K562 (cell line): ENCODE measurements around the gene SPRED2. TPM values are rescaled to one million over a fixed set of nuclear protein-coding genes. Genes with fewer than 3 reads are reported as not detected.

Experiments used
- ATAC-seq: fragments of 200-7000 bp; cut with Tn5 transposase; 3 replicates; pipeline ENCODE4 v1.9.1; 2020; ENCODE audit warnings: moderate library complexity
- BruUV-seq: library from RNA; stranded (reverse); fragments of 400-500 nt; replicated peaks from 2 replicates; lab custom pipeline; 2021; lab: Mats Ljungman, UMichigan
- CTCF ChIA-PET: fragments of 300-600 bp; formaldehyde crosslinking; extraction: SDS; loops from one replicate; lab custom pipeline; 2021; ENCODE audit warnings: low intra/inter-chr PET ratio; lab: Yijun Ruan, JAX
- POLR2A ChIA-PET: fragments of 300-600, 350-650 bp; sonication (Branson Sonifier 250); formaldehyde crosslinking; extraction: SDS; loops from one replicate; lab custom pipeline; 2021; ENCODE audit warnings: antibody characterized with exemption, inconsistent platforms; lab: Yijun Ruan, JAX
- DNase-seq, 4 experiments: peaks; one replicate each; pipeline versions ENCODE4 v3.0.0 to v3.0.0-alpha.2; 2011 to 2018; ENCODE audit warnings: low spot score in 3 of 4, mixed read lengths in 3 of 4; ENCODE audit errors: extremely low read depth in 1 of 4
- FAIRE-seq: peaks from 2 replicates; lab custom pipeline; 2011; peaks lifted over from hg19 to GRCh38; lab: Jason Lieb, UNC
- H2AFZ ChIP-seq: 2 replicates; pipeline ENCODE4 v1.6.0; 2011; ENCODE audit warnings: low read depth, low read length, control low read depth, inconsistent platforms
- H3K27ac ChIP-seq: fragments of 200-600 bp; 3 replicates; pipeline ENCODE4 v1.8.0; 2011; ENCODE audit warnings: low read depth, mild to moderate bottlenecking, control low read depth, inconsistent platforms, low read length, moderate library complexity, mixed read lengths; ENCODE audit errors: extremely low read depth
- H3K27me3 ChIP-seq, 2 experiments: fragments of 300-600 bp in 1 of 2; 2 replicates in 1 of 2; 3 replicates in 1 of 2; pipeline versions ENCODE4 v1.6.0 to v1.8.0; 2011; ENCODE audit warnings: inconsistent platforms in 2 of 2, low read length in 2 of 2, mild to moderate bottlenecking in 1 of 2, mixed read lengths in 1 of 2, moderate library complexity in 1 of 2; ENCODE audit not compliant: control insufficient read depth in 2 of 2, insufficient read depth in 2 of 2
- H3K36me3 ChIP-seq: fragments of 300-600 bp; 3 replicates; pipeline ENCODE4 v1.8.0; 2011; ENCODE audit warnings: mild to moderate bottlenecking, low read length, inconsistent platforms; ENCODE audit not compliant: control insufficient read depth, insufficient read depth
- H3K4me1 ChIP-seq, 2 experiments: fragments of 200-600 bp in 1 of 2; replicated peaks in 1 of 2; 2 replicates in 1 of 2; 3 replicates in 1 of 2; pipeline versions ENCODE4 v1.5.1 to v1.8.0; 2011; ENCODE audit warnings: inconsistent platforms in 2 of 2, low read length in 2 of 2, mild to moderate bottlenecking in 1 of 2, mixed read lengths in 1 of 2, moderate library complexity in 1 of 2; ENCODE audit not compliant: control insufficient read depth in 2 of 2, insufficient read depth in 2 of 2
- H3K4me2 ChIP-seq: 2 replicates; pipeline ENCODE4 v1.6.1; 2011; ENCODE audit warnings: low read length, control low read depth, inconsistent platforms, mixed read lengths; ENCODE audit not compliant: insufficient read depth
- H3K4me3 ChIP-seq: fragments of 200-600 bp; sonication (generic), shearing (Covaris generic); 2 replicates; pipeline ENCODE4 v1.5.1; 2016; ENCODE audit warnings: control low read depth, inconsistent platforms
- H3K79me2 ChIP-seq: fragments of 200-600 bp; 3 replicates; pipeline ENCODE4 v1.8.0; 2011; ENCODE audit warnings: low read length, inconsistent platforms; ENCODE audit not compliant: control insufficient read depth, insufficient read depth
- H3K9ac ChIP-seq, 2 experiments: 2 replicates each; pipeline versions ENCODE4 v1.6.0 to v1.6.1; 2011; ENCODE audit warnings: low read depth in 2 of 2, low read length in 2 of 2, control low read depth in 1 of 2, inconsistent platforms in 1 of 2, mild to moderate bottlenecking in 1 of 2, mixed read lengths in 1 of 2; ENCODE audit not compliant: insufficient read depth in 1 of 2
- H3K9me1 ChIP-seq: one replicate; pipeline ENCODE4 v1.6.0; 2011; ENCODE audit warnings: inconsistent platforms, mild to moderate bottlenecking, low read length, moderate library complexity; ENCODE audit not compliant: control insufficient read depth, insufficient read depth
- H3K9me3 ChIP-seq: replicated peaks from 2 replicates; pipeline ENCODE4 v1.5.1; 2011; ENCODE audit warnings: low read depth, low read length, inconsistent platforms; ENCODE audit not compliant: control insufficient read depth, insufficient read depth
- H4K20me1 ChIP-seq: replicated peaks from 2 replicates; pipeline ENCODE4 v1.6.1; 2011; ENCODE audit warnings: low read length, inconsistent platforms, mixed read lengths; ENCODE audit not compliant: control insufficient read depth, insufficient read depth
- C11orf30 ChIP-seq: fragments of 450-650 bp; IDR thresholded peaks from 2 replicates; pipeline ENCODE4 v1.6.1; 2016; ENCODE audit warnings: low read depth, mild to moderate bottlenecking
- CBFA2T3 ChIP-seq: fragments of 450-650 bp; IDR thresholded peaks from 2 replicates; pipeline ENCODE4 v1.6.1; 2017
- CBFB ChIP-seq: sonication (generic); formaldehyde crosslinking; IDR thresholded peaks from 2 replicates; pipeline ENCODE4 v1.4.0; 2020; ENCODE audit warnings: mild to moderate bottlenecking, missing genetic modification reagents
- CREB1 ChIP-seq, 2 experiments: sonication (generic) in 1 of 2; formaldehyde crosslinking in 1 of 2; IDR thresholded peaks; 2 replicates each; pipeline versions ENCODE4 v1.6.1 to v1.8.0; 2012 to 2022; ENCODE audit warnings: inconsistent platforms in 1 of 2, mild to moderate bottlenecking in 1 of 2, missing genetic modification reagents in 1 of 2, moderate library complexity in 1 of 2
- EP300 ChIP-seq: IDR thresholded peaks from 2 replicates; pipeline ENCODE4 v1.6.1; 2012; ENCODE audit warnings: low read length, improper control_type of control experiment
- FOSL1 ChIP-seq: fragments of 200-800 bp; sonication (Bioruptor generic); conservative IDR thresholded peaks from 2 replicates; pipeline ENCODE4 v1.6.1; 2016; ENCODE audit warnings: missing genetic modification characterization, missing compliant biosample characterization
- HIVEP1 ChIP-seq: fragments of 250-450 bp; sonication (Bioruptor Pico); IDR thresholded peaks from 2 replicates; pipeline ENCODE4 v1.4.0; 2020; ENCODE audit warnings: mild to moderate bottlenecking
- JUN ChIP-seq, 2 experiments: sonication (generic) in 1 of 2; formaldehyde crosslinking in 1 of 2; IDR thresholded peaks; 2 replicates each; pipeline versions ENCODE4 v1.6.1 to v1.8.0; 2012 to 2022; ENCODE audit warnings: borderline replicate concordance in 2 of 2, mild to moderate bottlenecking in 2 of 2, improper control_type of control experiment in 1 of 2, low read depth in 1 of 2, low read length in 1 of 2, missing genetic modification reagents in 1 of 2
- MECOM ChIP-seq: fragments of 250-450 bp; sonication (Bioruptor Pico); IDR thresholded peaks from 2 replicates; pipeline ENCODE4 v1.8.0; 2022; ENCODE audit warnings: inconsistent platforms
- PTRF ChIP-seq: fragments of 450-650 bp; IDR thresholded peaks from 2 replicates; pipeline ENCODE4 v1.6.1; 2016; ENCODE audit warnings: mild to moderate bottlenecking, missing genetic modification characterization, missing compliant biosample characterization
- RBM14 ChIP-seq: fragments of 200-400 bp; formaldehyde crosslinking; IDR thresholded peaks from 2 replicates; pipeline ENCODE4 v1.6.1; 2018; ENCODE audit warnings: low read depth, mild to moderate bottlenecking, low read length, moderate library complexity, borderline replicate concordance; ENCODE audit not compliant: insufficient read depth
- SRSF9 ChIP-seq: fragments of 200-400 bp; formaldehyde crosslinking; IDR thresholded peaks from 2 replicates; pipeline ENCODE4 v1.6.1; 2017; ENCODE audit warnings: low read depth, low read length, borderline replicate concordance
- U2AF1 ChIP-seq: fragments of 200-400 bp; formaldehyde crosslinking; optimal IDR thresholded peaks from 2 replicates; pipeline ENCODE3; 2017; ENCODE audit warnings: mild to moderate bottlenecking, low read depth, low read length, moderate library complexity
- WGBS: fragments of 100-300 bp; shearing (Covaris generic); methylation state at CpG from one replicate; pipeline ENCODE4 v1.1.6; 2016; ENCODE audit warnings: low coverage, mixed read lengths; ENCODE audit not compliant: insufficient coverage; ENCODE audit errors: missing lambda C conversion rate; 5-methylcytosine and 5-hydroxymethylcytosine counted together
- in situ Hi-C: fragments of 300-500 bp; cut with MboI; formaldehyde crosslinking; loops from 4 replicates; pipeline ENCODE4 v1.15.0; 2018; ENCODE audit warnings: inconsistent platforms, mixed read lengths
- intact Hi-C: fragments of 100-400 bp; cut with micrococcal nuclease; formaldehyde crosslinking; loops from 2 replicates; pipeline ENCODE4 v1.14.2; 2022
- polyA plus RNA-seq, 8 experiments: library from polyadenylated mRNA; depleted of rRNA in 4 of 8; stranded (reverse) in 5 of 8; unstranded in 3 of 8; fragments of >200 nt; fragmentation: Nextera tagmentation in 2 of 8; fragmentation: Illumina TruSeq in 1 of 8; extraction: Ambion mirVana in 2 of 8; extraction: Trizol in 1 of 8; gene quantifications; 2 replicates each; pipeline versions ENCODE4 v1.2.1 to v1.2.3, GENCODE V29; 2011 to 2014; ENCODE audit warnings: inconsistent platforms in 1 of 8, missing spikeins in 1 of 8
- total RNA-seq, 7 experiments: library from RNA; depleted of rRNA in 6 of 7; stranded (reverse); fragments of >200 nt in 6 of 7; fragmentation: Illumina TruSeq in 2 of 7; extraction: Trizol in 2 of 7; gene quantifications; 2 replicates each; pipeline versions ENCODE4 v1.2.1 to v1.2.3, GENCODE V29; 2011 to 2021; ENCODE audit warnings: low replicate concordance in 1 of 7
- TF ChIP-seq, protein P1 (sequence below): sonication (generic); formaldehyde crosslinking; IDR thresholded peaks from 2 replicates; pipeline ENCODE4 v1.8.1; 2023; ENCODE audit warnings: missing genetic modification reagents, mild to moderate bottlenecking, borderline replicate concordance

Gene SPRED2
- total and polyA plus RNA-seq, 9 of the 15 experiments (the other 6 are each of a cell fraction or from before 2014, with no cell fraction given): 4.6 to 50.8 (median 14.1) TPM

DNA sequence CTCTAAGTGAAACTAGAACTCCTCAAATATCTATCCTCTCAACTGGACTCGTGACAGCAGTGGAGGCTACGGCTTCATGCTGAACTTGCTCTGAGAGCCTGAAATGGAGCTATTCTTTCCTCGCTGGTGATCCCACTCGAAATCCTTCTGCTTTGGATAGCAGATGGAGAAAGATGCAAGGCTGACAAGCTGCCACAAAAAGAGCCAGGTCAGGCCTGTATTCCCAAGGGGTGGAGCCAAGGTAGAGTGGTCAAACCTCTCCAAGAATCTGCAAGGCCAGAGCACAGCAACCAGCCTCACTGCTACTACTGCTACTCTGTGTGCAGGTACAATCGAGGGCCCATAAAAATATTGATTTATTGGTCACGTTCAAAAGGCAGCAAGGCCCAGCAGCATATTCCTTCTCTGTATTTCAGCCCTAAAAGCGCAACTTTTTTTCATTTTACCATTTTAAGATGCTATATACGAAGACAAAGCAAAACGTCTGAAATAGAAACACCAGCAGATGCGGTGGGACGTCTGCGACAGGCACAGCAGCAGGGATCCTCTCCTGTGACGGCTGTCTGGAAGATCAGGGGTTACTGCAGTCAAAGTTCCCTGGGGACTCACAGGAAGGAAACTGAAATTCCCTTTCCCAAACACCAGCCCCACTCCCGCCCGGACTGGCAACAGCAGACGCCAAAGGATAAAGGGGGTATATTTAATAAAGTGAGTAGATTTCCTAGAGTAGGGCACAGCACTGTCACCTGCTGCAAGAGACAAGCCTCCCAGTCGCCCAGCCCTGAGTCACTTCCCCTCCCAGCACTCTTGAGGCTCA is 2.4 kb downstream of the SPRED2 start:
- Histone ChIP-seq H3K27ac (peak overlapping the region; percentile 92; the same call in 2 of the 3 replicates), H3K9me1 (peaks cover 5% of the 10 kb centered on the region), H3K4me1 (peaks cover 24 to 33% of the 10 kb centered on the region in 2 experiments), H3K9me3 (no peaks in the 10 kb centered on the region), H3K4me2 (peak overlapping the region; percentile 82), H4K20me1 (peaks cover 35% of the 10 kb centered on the region), H2AFZ (no peak overlapping the region), H3K79me2 (peaks cover 77% of the 10 kb centered on the region), H3K9ac (peak overlapping the region; percentile 86 to 98), H3K4me3 (peak overlapping the region; percentile 85), H3K27me3 (no peaks in the 10 kb centered on the region), H3K36me3 (peaks cover 26% of the 10 kb centered on the region)
- ATAC-seq (peak; percentile 57), DNase-seq (peak in 1 of 4 experiments; percentile 57), FAIRE-seq (peak; percentile 26)
- in situ Hi-C loops: no loop called here
- TSS peak; percentile 23 for BruUV-seq
- ChIA-PET POLR2A (interaction anchor here (0.7 to 8.6 kb wide), 6 partner anchors 9 to 126 kb away, joined by 3 to 63 read pairs (median 4); no protein-coding TSS in a partner anchor), CTCF (interaction anchor here (0.6 kb wide), 1 partner anchor 162 kb away, joined by 4 read pairs; no protein-coding TSS in a partner anchor)
- intact Hi-C loops: loop anchor here (10.0 kb wide), 1 partner anchor 365 kb away; no protein-coding TSS in a partner anchor
- WGBS: 37% methylated on average over 17 of the region's 17 CpGs
- TF ChIP-seq HIVEP1 (no peak), C11orf30 (no peak), SRSF9 (no peak), EP300 (no peak), JUN (IDR thresholded peaks at IDR 0.05; ENCODE audit: borderline replicate concordance, low read depth, low read length) (no peak), JUN (CRISPR knock-in tag; IDR thresholded peaks at IDR 0.05; ENCODE audit: borderline replicate concordance) (0 out of 2 replicates have a peak, but pooled peaks have one; percentile 38), RBM14 (no peak), CBFB (no peak), FOSL1 (tag) (peak; percentile 19; the same call in 1 of the 2 replicates), MECOM (no peak), CREB1 (IDR thresholded peaks at IDR 0.05) (peak; percentile 26; the same call in 1 of the 2 replicates), CREB1 (CRISPR knock-in tag; IDR thresholded peaks at IDR 0.05) (no peak), U2AF1 (no peak), CBFA2T3 (0 out of 2 replicates have a peak, but pooled peaks have one; percentile 9), PTRF (tag) (no peak)
- TF ChIP-seq, protein P1, sequence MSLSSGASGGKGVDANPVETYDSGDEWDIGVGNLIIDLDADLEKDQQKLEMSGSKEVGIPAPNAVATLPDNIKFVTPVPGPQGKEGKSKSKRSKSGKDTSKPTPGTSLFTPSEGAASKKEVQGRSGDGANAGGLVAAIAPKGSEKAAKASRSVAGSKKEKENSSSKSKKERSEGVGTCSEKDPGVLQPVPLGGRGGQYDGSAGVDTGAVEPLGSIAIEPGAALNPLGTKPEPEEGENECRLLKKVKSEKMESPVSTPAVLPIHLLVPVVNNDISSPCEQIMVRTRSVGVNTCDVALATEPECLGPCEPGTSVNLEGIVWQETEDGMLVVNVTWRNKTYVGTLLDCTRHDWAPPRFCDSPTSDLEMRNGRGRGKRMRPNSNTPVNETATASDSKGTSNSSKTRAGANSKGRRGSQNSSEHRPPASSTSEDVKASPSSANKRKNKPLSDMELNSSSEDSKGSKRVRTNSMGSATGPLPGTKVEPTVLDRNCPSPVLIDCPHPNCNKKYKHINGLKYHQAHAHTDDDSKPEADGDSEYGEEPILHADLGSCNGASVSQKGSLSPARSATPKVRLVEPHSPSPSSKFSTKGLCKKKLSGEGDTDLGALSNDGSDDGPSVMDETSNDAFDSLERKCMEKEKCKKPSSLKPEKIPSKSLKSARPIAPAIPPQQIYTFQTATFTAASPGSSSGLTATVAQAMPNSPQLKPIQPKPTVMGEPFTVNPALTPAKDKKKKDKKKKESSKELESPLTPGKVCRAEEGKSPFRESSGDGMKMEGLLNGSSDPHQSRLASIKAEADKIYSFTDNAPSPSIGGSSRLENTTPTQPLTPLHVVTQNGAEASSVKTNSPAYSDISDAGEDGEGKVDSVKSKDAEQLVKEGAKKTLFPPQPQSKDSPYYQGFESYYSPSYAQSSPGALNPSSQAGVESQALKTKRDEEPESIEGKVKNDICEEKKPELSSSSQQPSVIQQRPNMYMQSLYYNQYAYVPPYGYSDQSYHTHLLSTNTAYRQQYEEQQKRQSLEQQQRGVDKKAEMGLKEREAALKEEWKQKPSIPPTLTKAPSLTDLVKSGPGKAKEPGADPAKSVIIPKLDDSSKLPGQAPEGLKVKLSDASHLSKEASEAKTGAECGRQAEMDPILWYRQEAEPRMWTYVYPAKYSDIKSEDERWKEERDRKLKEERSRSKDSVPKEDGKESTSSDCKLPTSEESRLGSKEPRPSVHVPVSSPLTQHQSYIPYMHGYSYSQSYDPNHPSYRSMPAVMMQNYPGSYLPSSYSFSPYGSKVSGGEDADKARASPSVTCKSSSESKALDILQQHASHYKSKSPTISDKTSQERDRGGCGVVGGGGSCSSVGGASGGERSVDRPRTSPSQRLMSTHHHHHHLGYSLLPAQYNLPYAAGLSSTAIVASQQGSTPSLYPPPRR (CRISPR knock-in tag): no peak
